ENCODE measurements around the gene RELN.

The RELN gene

DNA sequence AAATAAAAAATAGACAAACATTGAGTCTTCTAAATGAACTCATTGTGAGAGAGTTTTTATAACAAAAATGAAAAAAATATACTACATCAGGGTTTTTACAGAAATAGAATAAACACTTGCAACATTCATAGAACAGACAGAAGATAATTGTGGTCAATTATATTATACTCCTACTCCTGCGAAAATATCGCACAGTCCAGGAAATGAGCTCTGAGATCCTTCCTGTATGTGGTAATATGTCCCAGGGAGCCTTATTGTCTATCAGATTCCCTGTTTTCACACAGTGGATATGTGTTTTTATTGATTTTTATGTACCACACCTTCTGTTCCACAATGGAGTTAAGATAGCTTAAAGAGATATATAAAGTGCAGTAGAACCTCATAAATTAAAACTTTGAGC lies 27.5 kb upstream of the RELN start:
- POLR2A ChIA-PET = no interaction called here
- DNase-seq (ENCODE audit: extremely low spot score) = no peak
- TF ChIP-seq TARDBP (IDR thresholded peaks at IDR 0.05) (no peak), SP1 (IDR thresholded peaks at IDR 0.05) (no peak), NFRKB (IDR thresholded peaks at IDR 0.05) (no peak), BHLHE40 (IDR thresholded peaks at IDR 0.05; ENCODE audit: borderline replicate concordance) (no peak), ARNT (IDR thresholded peaks at IDR 0.05) (no peak), LEF1 (IDR thresholded peaks at IDR 0.05; ENCODE audit: borderline replicate concordance) (no peak), HDGF (IDR thresholded peaks at IDR 0.05; ENCODE audit: borderline replicate concordance) (no peak), ELF4 (IDR thresholded peaks at IDR 0.05) (no peak), SUZ12 (IDR thresholded peaks at IDR 0.05) (no peak), ZNF384 (IDR thresholded peaks at IDR 0.05) (no peak), FOXK2 (IDR thresholded peaks at IDR 0.05) (no peak), FOXA1 (IDR thresholded peaks at IDR 0.05) (no peak), CTBP1 (IDR thresholded peaks at IDR 0.05; ENCODE audit: borderline replicate concordance) (no peak), FOXM1 (IDR thresholded peaks at IDR 0.05; ENCODE audit: borderline replicate concordance) (no peak)
- TF ChIP-seq, protein P1, sequence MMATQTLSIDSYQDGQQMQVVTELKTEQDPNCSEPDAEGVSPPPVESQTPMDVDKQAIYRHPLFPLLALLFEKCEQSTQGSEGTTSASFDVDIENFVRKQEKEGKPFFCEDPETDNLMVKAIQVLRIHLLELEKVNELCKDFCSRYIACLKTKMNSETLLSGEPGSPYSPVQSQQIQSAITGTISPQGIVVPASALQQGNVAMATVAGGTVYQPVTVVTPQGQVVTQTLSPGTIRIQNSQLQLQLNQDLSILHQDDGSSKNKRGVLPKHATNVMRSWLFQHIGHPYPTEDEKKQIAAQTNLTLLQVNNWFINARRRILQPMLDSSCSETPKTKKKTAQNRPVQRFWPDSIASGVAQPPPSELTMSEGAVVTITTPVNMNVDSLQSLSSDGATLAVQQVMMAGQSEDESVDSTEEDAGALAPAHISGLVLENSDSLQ (IDR thresholded peaks at IDR 0.05) = no peak
- CTCF ChIA-PET = no interaction called here

- DNase-seq (ENCODE audit: extremely low spot score) = no peak
- TF ChIP-seq TARDBP (IDR thresholded peaks at IDR 0.05) = no peak
- no peak for TF ChIP-seq CTBP1 (IDR thresholded peaks at IDR 0.05; ENCODE audit: borderline replicate concordance)
- ChIA-PET POLR2A (no interaction called here), CTCF (no interaction called here)
Observed at GRCh38 chr7:104012835-104013234, 23.4 kb upstream of the RELN start.

GRCh38 chr7:104011829-104012228 lies 22.4 kb upstream of the RELN start:
- ChIA-PET POLR2A (no interaction called here), CTCF (no interaction called here)
- no peak for DNase-seq (ENCODE audit: extremely low spot score)
- TF ChIP-seq BHLHE40 (IDR thresholded peaks at IDR 0.05; ENCODE audit: borderline replicate concordance) (no peak), ELF4 (IDR thresholded peaks at IDR 0.05) (no peak), TARDBP (IDR thresholded peaks at IDR 0.05) (no peak), LEF1 (IDR thresholded peaks at IDR 0.05; ENCODE audit: borderline replicate concordance) (no peak), FOXM1 (IDR thresholded peaks at IDR 0.05; ENCODE audit: borderline replicate concordance) (no peak), SUZ12 (IDR thresholded peaks at IDR 0.05) (no peak), NFRKB (IDR thresholded peaks at IDR 0.05) (no peak), FOXA1 (IDR thresholded peaks at IDR 0.05) (no peak), CTBP1 (IDR thresholded peaks at IDR 0.05; ENCODE audit: borderline replicate concordance) (no peak), SP1 (IDR thresholded peaks at IDR 0.05) (no peak), HDGF (IDR thresholded peaks at IDR 0.05; ENCODE audit: borderline replicate concordance) (no peak), ARNT (IDR thresholded peaks at IDR 0.05) (no peak), L3MBTL2 (conservative IDR thresholded peaks at IDR 0.05) (no peak)
- TF ChIP-seq, protein P1 (IDR thresholded peaks at IDR 0.05) = no peak

DNA sequence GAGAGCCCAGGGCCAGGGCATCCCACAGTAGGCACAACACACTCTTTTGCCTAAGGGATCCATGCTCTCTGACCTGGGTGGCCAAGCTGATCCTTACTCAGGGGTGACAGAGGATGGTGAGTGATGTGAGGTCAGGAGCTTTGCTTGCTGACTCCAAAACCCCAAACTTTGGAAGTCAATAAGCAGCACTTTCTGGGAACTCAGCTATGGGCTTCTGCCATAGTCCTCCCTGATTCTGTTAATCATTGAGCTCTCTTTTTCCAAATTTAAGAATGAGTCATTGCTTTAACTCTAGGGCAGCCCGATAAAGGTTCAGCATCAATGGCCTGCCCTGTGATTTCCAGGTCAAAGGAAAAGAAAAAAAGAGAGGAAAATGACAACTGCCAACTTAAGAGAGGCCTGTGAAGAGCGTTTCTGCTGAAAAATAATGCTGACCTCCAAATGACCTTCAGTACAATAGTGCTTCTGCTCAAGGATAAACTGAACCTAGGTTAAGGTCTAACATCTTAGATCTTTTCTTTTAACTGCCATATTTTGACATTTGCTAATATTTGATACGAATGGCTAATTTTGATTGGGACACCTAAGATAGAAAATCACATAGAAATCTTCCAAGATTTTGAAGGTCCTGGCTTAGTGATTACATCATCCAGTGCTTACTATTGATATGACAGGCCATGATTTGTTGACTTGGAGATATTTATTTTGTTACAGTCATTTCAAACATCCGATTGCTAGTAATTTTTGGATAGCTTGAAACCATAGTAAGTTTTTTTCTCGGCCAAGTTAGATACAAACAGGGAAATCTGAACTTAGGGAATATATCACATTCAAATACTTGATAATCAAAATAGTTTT lies 20.8 kb upstream of the RELN start:
- POLR2A ChIA-PET = no interaction called here
- TF ChIP-seq TARDBP (IDR thresholded peaks at IDR 0.05) (no peak), ELF4 (IDR thresholded peaks at IDR 0.05) (no peak), SP1 (IDR thresholded peaks at IDR 0.05) (no peak), NFRKB (IDR thresholded peaks at IDR 0.05) (no peak), L3MBTL2 (conservative IDR thresholded peaks at IDR 0.05) (no peak), ARNT (IDR thresholded peaks at IDR 0.05) (no peak), SUZ12 (IDR thresholded peaks at IDR 0.05) (no peak), ZNF384 (IDR thresholded peaks at IDR 0.05) (no peak)
- no peak for DNase-seq (ENCODE audit: extremely low spot score)
- CTCF ChIA-PET = no interaction called here

DNA sequence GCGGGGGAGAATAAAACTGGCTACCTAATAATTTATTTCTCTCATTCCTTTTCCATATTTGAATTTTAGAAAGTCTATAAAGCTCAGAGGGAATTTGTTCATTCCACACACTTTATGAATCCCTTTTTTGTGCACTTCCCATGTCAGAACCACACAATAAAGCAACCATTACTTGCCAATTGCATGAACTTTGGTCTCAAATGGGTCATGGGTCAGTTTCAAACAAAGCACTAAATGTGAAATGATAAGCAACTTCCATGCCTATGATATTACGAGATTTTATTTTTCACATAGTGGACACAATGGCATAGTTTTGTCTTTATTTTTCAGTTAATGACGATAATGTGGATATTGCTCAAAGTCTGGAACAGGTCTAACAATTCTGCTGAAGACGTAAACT lies 18.6 kb upstream of the RELN start:
- ChIA-PET POLR2A (no interaction called here), CTCF (no interaction called here)
- DNase-seq (ENCODE audit: extremely low spot score) = no peak

DNA sequence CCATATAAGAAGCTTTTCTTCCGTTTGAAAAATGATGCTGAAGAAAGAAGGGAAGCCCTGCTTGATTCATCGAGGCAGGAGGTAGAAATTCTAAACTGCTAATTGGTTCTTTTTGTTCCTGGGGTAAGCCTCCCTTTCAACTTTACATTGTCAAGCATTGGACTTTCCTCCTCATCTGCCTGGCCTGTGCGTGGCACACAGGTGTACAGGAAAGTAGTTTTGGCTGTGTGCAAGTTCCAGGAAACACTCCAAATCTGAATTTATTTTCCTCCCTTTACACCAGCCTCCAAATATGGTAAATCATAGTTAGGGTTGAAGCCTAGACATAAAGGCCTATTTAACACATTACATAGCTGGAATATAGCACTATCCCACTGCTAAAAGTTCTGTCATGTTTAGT lies 18.2 kb upstream of the RELN start:
- ChIA-PET POLR2A (no interaction called here), CTCF (no interaction called here)
- TF ChIP-seq BHLHE40 (IDR thresholded peaks at IDR 0.05; ENCODE audit: borderline replicate concordance) (no peak), ZNF384 (IDR thresholded peaks at IDR 0.05) (no peak), L3MBTL2 (conservative IDR thresholded peaks at IDR 0.05) (no peak), SP1 (IDR thresholded peaks at IDR 0.05) (no peak), LEF1 (IDR thresholded peaks at IDR 0.05; ENCODE audit: borderline replicate concordance) (no peak), ELF4 (IDR thresholded peaks at IDR 0.05) (no peak), HDGF (IDR thresholded peaks at IDR 0.05; ENCODE audit: borderline replicate concordance) (no peak), ARNT (IDR thresholded peaks at IDR 0.05) (no peak)
- TF ChIP-seq, protein P1 (IDR thresholded peaks at IDR 0.05) = no peak
- DNase-seq (ENCODE audit: extremely low spot score) = no peak

More for the DNA sequence above, 18.6 kb upstream of the RELN start:
- no peak for TF ChIP-seq FOXM1 (IDR thresholded peaks at IDR 0.05; ENCODE audit: borderline replicate concordance)
- TF ChIP-seq ZNF384 (IDR thresholded peaks at IDR 0.05) = no peak
- TF ChIP-seq, protein P1 (IDR thresholded peaks at IDR 0.05) = no peak
- TF ChIP-seq SP1 (IDR thresholded peaks at IDR 0.05) = no peak
- no peak for TF ChIP-seq BHLHE40 (IDR thresholded peaks at IDR 0.05; ENCODE audit: borderline replicate concordance)
- TF ChIP-seq NFRKB (IDR thresholded peaks at IDR 0.05) = no peak
- TF ChIP-seq SUZ12 (IDR thresholded peaks at IDR 0.05) = no peak
- no peak for TF ChIP-seq CTBP1 (IDR thresholded peaks at IDR 0.05; ENCODE audit: borderline replicate concordance)
- TF ChIP-seq TARDBP (IDR thresholded peaks at IDR 0.05) = no peak
- no peak for TF ChIP-seq HDGF (IDR thresholded peaks at IDR 0.05; ENCODE audit: borderline replicate concordance)
- no peak for TF ChIP-seq FOXA1 (IDR thresholded peaks at IDR 0.05)
- TF ChIP-seq FOXK2 (IDR thresholded peaks at IDR 0.05) = no peak
- no peak for TF ChIP-seq LEF1 (IDR thresholded peaks at IDR 0.05; ENCODE audit: borderline replicate concordance)
- TF ChIP-seq ARNT (IDR thresholded peaks at IDR 0.05) = no peak
- no peak for TF ChIP-seq ELF4 (IDR thresholded peaks at IDR 0.05)
- TF ChIP-seq L3MBTL2 (conservative IDR thresholded peaks at IDR 0.05) = no peak

Measured in HEK293T (cell line).